Parathyroid adenoma (tissue), 2 donors: ENCODE measurements around the gene RFNG.

Experiments used
- H2AFZ ChIP-seq: fragments of 300-600 bp; sonication (generic); one replicate; pipeline ENCODE4 v1.7.0; 2017; ENCODE audit warnings: antibody characterized with exemption, mild to moderate bottlenecking
- H3K27ac ChIP-seq: fragments of 300-600 bp; sonication (generic); one replicate; pipeline ENCODE4 v1.7.0; 2017
- H3K27me3 ChIP-seq: fragments of 300-600 bp; sonication (generic); one replicate; pipeline ENCODE4 v1.7.0; 2017; ENCODE audit warnings: low read length; ENCODE audit not compliant: control insufficient read depth, insufficient read depth
- H3K36me3 ChIP-seq: fragments of 300-600 bp; sonication (generic); one replicate; pipeline ENCODE4 v1.7.0; 2017; ENCODE audit warnings: low read length; ENCODE audit not compliant: control insufficient read depth, insufficient read depth
- H3K4me1 ChIP-seq: fragments of 300-600 bp; sonication (generic); one replicate; pipeline ENCODE4 v1.7.0; 2017; ENCODE audit warnings: control low read depth
- H3K4me2 ChIP-seq: fragments of 300-600 bp; sonication (generic); one replicate; pipeline ENCODE4 v1.7.0; 2017; ENCODE audit warnings: low read length
- H3K4me3 ChIP-seq: fragments of 300-600 bp; sonication (generic); one replicate; pipeline ENCODE4 v1.7.0; 2017; ENCODE audit warnings: low read depth, low read length
- H3K79me2 ChIP-seq: fragments of 300-600 bp; sonication (generic); one replicate; pipeline ENCODE4 v1.7.0; 2017; ENCODE audit warnings: control low read depth
- H3K9ac ChIP-seq: fragments of 300-600 bp; sonication (generic); one replicate; pipeline ENCODE4 v1.7.0; 2017; ENCODE audit warnings: mild to moderate bottlenecking
- H3K9me3 ChIP-seq: fragments of 300-600 bp; sonication (generic); one replicate; pipeline ENCODE4 v1.7.0; 2017; ENCODE audit warnings: low read length; ENCODE audit not compliant: control insufficient read depth
- CTCF ChIP-seq: fragments of 300-600 bp; sonication (generic); IDR thresholded peaks from one replicate; pipeline ENCODE4 v1.7.0; 2017; ENCODE audit warnings: antibody characterized with exemption, mild to moderate bottlenecking
- donor health status: primary hyperparathyroidism.

The RFNG gene

DNA sequence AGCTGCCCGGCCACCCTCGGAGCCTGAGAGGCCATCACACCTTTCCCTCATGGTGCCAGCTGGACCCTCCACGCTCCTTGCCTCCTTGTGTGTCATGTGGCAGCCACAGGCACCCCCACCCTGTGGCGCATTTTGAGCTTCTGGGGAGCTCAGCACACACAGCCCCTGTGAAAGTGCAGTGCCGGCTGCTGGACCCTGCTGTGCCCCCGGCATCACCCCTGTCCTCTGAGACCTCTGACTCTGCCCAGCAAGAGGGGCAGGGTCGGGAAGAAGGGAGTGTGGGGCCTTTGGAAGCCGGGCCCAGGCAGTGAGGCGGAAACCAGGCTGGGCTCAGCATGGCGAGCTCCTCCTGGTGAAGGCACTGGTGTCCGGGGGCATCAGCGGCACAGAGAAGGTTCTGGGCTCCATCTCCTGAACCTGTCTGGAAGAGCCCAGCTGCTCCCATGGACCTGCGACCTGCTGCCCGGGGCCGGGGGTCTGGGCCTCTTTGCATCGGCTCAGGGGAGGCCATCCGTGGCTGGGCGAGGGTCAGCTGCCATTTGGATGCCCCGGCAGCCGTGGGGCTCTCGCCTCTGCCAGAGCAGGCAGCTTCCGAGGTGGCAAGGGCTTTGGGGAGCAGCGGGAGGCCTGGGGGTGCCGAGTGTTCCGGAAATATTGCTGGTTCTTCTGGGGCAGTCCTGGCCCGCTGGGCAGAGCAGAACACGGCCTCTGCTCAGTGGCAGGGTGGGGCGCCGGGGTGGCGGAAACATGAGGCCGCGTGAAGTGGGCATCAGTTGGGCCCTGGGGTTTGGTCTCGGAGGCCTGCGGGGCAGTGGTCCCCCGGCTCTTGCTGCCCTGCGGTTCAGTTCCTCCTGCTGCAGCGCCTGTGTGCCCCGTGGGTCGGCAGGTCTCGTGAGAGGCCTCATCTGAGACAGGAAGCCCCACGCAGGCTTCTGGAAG is 46.8 kb downstream of the RFNG start:
- Histone ChIP-seq H3K79me2 (no peaks in the 10 kb centered on the region), H3K27ac (no peak overlapping the region), H3K4me2 (no peak overlapping the region), H3K4me3 (no peak overlapping the region), H3K4me1 (no peaks in the 10 kb centered on the region), H3K9ac (no peak overlapping the region), H3K9me3 (no peaks in the 10 kb centered on the region), H3K36me3 (no peaks in the 10 kb centered on the region), H3K27me3 (no peaks in the 10 kb centered on the region), H2AFZ (no peak overlapping the region)
- no peak for TF ChIP-seq CTCF

- Histone ChIP-seq H3K4me1 (no peaks in the 10 kb centered on the region), H3K9me3 (no peaks in the 10 kb centered on the region), H3K9ac (no peak overlapping the region), H3K79me2 (peaks cover 3% of the 10 kb centered on the region), H3K27me3 (no peaks in the 10 kb centered on the region), H3K36me3 (no peaks in the 10 kb centered on the region), H3K4me3 (no peak overlapping the region), H3K4me2 (no peak overlapping the region), H3K27ac (no peak overlapping the region), H2AFZ (no peak overlapping the region)
- TF ChIP-seq CTCF = no peak
Measured at GRCh38 chr17:82003411-82004381, 47.9 kb downstream of the RFNG start.

GRCh38 chr17:82001571-82002056 is 50.0 kb downstream of the RFNG start:
- H3K9ac ChIP-seq = no peak overlapping the region
- H3K4me2 ChIP-seq = no peak overlapping the region
- no peaks in the 10 kb centered on the region for H3K9me3 ChIP-seq
- H3K4me1 ChIP-seq = no peaks in the 10 kb centered on the region
- H3K27ac ChIP-seq = no peak overlapping the region
- H3K27me3 ChIP-seq = no peaks in the 10 kb centered on the region
- peaks cover 5% of the 10 kb centered on the region for H3K79me2 ChIP-seq
- no peak overlapping the region for H3K4me3 ChIP-seq
- H3K36me3 ChIP-seq = no peaks in the 10 kb centered on the region
- no peak overlapping the region for H2AFZ ChIP-seq
- TF ChIP-seq CTCF = no peak

DNA sequence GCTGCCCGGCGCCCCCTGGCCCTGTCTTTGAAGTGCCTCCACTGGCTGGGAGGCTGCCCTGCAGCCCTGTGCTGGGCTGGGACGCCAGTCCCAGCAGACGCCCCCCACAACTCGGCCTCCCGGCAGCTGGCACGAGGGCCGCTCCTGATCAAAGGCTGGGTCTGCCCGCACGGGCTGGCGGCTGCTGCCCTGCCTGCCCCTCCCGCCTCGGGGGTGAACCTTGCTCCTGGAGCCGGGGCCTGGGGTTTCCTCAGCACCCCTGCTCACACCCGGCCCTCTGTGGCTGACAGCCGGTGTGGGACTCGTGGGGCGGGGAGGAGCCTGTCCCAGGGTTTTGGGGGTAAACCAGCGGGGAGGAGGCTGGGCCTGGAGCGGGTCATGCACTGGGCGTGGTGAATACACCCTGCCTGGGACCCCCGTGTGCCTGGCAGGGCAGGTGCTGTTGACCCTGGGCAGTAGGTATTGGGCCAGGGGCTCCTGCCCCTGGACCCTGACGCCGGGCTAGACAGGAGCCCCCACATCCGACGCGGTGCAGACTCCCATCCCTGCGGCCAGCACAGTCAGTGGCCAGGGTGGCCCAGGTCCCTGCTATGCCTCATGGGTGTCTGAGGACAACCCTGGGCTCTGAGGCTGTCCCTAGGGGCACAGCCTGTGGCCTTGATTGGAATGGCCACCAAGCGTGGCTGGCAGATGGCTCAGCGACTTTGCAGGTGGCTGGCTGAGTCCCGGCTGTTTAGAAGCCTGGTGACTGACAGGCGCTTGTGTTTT is 50.6 kb downstream of the RFNG start:
- Histone ChIP-seq H3K36me3 (no peaks in the 10 kb centered on the region), H3K27me3 (no peaks in the 10 kb centered on the region), H3K9me3 (no peaks in the 10 kb centered on the region), H2AFZ (no peak overlapping the region), H3K4me2 (no peak overlapping the region), H3K4me1 (no peaks in the 10 kb centered on the region), H3K79me2 (peaks cover 7% of the 10 kb centered on the region), H3K9ac (no peak overlapping the region), H3K27ac (no peak overlapping the region), H3K4me3 (no peak overlapping the region)
- no peak for TF ChIP-seq CTCF
